HL-60 (cell line): Measurements from ENCODE around the gene PPP1R3E.

ENCODE experiments used
- DNase-seq, 2 experiments: peaks; one replicate each; pipeline ENCODE4 v3.0.0-alpha.2; 2010 to 2020; ENCODE audit warnings: low read depth in 1 of 2, low spot score in 1 of 2
- H3K27ac ChIP-seq: fragments of 250-450 bp; sonication (Bioruptor Pico); replicated peaks from 2 replicates; pipeline ENCODE4 v1.5.1; 2020; ENCODE audit warnings: mild to moderate bottlenecking, moderate library complexity
- H3K27me3 ChIP-seq: fragments of 250-450 bp; sonication (Bioruptor Pico); 2 replicates; pipeline ENCODE4 v1.5.1; 2021; ENCODE audit warnings: mild to moderate bottlenecking, moderate library complexity; ENCODE audit not compliant: insufficient read depth, poor library complexity, severe bottlenecking
- H3K4me3 ChIP-seq: replicated peaks from 2 replicates; pipeline ENCODE4 v1.5.1; 2011; ENCODE audit warnings: mild to moderate bottlenecking, control low read depth, low read length; ENCODE audit not compliant: insufficient read depth
- CTCF ChIP-seq: IDR thresholded peaks from one replicate; pipeline ENCODE4 v1.5.1; 2011; ENCODE audit warnings: low read length, control low read depth, inconsistent platforms; ENCODE audit not compliant: insufficient read depth
- GABPA ChIP-seq: IDR thresholded peaks from 2 replicates; pipeline ENCODE4 v1.6.1; 2012; ENCODE audit warnings: low read depth
- POLR2AphosphoS5 ChIP-seq: IDR thresholded peaks from 2 replicates; pipeline ENCODE4 v1.6.1; 2012; ENCODE audit warnings: low read depth
- REST ChIP-seq: IDR thresholded peaks from 2 replicates; pipeline ENCODE4 v1.6.1; 2012; ENCODE audit warnings: low read depth; ENCODE audit not compliant: insufficient replicate concordance
- SPI1 ChIP-seq: IDR thresholded peaks from 2 replicates; pipeline ENCODE4 v1.6.1; 2012; ENCODE audit warnings: low read depth, mild to moderate bottlenecking, borderline replicate concordance

The PPP1R3E gene

GRCh38 chr14:23348297-23348655, 45.6 kb upstream of the PPP1R3E start:
- no peak overlapping the region for H3K4me3 ChIP-seq
- DNase-seq, result no peak
- TF ChIP-seq POLR2AphosphoS5, result no peak
- no peak for TF ChIP-seq SPI1
- no peak for TF ChIP-seq REST
- no peak for TF ChIP-seq CTCF
- no peak for TF ChIP-seq GABPA
- H3K27me3 ChIP-seq, result peaks cover 26% of the 10 kb centered on the region
- no peak overlapping the region for H3K27ac ChIP-seq

- DNase-seq, result no peak
- Histone ChIP-seq H3K27ac (no peak overlapping the region), H3K27me3 (peaks cover 19% of the 10 kb centered on the region), H3K4me3 (no peak overlapping the region)
- TF ChIP-seq POLR2AphosphoS5, result no peak
- TF ChIP-seq SPI1, result no peak
- no peak for TF ChIP-seq REST
- no peak for TF ChIP-seq GABPA
- no peak for TF ChIP-seq CTCF
Observed at GRCh38 chr14:23347406-23348296, 45.0 kb upstream of the PPP1R3E start.

- Histone ChIP-seq H3K27me3 (peaks cover 11% of the 10 kb centered on the region), H3K27ac (no peak overlapping the region), H3K4me3 (no peak overlapping the region)
- TF ChIP-seq GABPA (no peak), CTCF (no peak), REST (no peak)
- DNase-seq, result no peak
Observed at GRCh38 chr14:23346693-23347405, 44.2 kb upstream of the PPP1R3E start.
